Measurements from ENCODE around the gene MED12L.

DNA sequence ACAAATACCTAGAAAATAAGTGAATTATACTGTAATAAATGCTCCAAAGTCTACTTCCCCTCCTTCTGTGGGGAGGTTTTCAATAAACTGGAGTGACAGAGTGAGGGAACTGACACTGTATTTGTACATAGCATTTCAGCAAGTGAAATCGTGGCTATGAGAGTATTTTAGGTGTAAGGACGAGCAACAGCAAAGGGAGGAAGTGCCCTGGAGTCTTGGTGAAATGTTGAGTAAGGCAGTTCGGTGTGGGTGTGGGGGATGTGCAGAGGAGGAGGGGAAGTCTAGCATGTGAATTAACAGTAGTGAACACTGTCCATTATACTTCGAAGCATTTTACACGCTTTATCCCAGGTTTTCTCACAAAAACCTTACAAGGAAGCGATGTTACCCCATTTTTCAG lies 262.0 kb downstream of the MED12L start:
- TF ChIP-seq, protein P1, sequence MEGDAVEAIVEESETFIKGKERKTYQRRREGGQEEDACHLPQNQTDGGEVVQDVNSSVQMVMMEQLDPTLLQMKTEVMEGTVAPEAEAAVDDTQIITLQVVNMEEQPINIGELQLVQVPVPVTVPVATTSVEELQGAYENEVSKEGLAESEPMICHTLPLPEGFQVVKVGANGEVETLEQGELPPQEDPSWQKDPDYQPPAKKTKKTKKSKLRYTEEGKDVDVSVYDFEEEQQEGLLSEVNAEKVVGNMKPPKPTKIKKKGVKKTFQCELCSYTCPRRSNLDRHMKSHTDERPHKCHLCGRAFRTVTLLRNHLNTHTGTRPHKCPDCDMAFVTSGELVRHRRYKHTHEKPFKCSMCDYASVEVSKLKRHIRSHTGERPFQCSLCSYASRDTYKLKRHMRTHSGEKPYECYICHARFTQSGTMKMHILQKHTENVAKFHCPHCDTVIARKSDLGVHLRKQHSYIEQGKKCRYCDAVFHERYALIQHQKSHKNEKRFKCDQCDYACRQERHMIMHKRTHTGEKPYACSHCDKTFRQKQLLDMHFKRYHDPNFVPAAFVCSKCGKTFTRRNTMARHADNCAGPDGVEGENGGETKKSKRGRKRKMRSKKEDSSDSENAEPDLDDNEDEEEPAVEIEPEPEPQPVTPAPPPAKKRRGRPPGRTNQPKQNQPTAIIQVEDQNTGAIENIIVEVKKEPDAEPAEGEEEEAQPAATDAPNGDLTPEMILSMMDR (IDR thresholded peaks at IDR 0.05): no peak
- no peak for TF ChIP-seq POLR2A (IDR thresholded peaks at IDR 0.05)

All from esophagus squamous epithelium (tissue), 4 donors.